ENCODE data around the gene AMBRA1.

Gene AMBRA1

DNA sequence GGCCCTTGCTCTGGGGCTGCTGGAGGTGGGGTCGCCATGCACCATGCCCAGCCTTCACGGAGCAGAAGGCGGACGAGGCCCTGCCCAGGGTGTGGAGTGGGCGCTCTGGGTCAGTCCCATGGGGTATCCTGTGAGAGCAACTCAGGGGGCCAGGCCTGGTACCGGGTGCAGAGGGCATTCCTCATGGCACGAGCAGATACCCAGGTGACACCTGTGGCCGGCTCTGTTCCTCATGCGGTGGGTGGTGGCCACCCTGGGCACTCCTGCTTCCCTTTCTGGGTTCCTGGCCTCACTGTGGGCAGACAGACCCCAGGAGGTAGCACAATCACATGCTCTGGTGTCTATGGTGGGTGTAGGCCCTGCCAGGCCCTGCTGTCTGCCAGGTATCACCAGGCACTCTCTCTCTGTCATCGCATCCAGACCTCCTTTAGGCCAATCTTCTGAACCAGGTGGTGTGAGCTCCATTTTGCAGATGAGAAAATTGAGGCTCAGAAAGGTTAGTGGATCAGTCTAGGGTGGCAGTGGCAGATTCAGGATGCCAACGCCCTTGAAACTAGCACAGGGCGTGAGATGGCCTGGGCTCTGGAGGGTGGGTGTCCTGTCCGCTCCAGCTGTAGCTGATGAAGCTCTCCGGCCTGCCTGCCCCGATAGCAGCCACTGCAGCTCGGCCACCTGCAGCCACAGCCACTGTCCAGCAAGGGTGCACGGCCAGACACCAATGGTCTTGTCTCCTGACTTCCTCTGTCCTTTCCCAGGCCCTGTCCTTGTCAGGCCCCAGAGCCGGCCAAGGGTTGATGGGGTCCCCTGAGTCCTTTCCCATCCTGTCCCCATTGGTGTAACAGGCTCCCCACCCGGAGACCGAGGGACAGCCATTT is 231.4 kb downstream of the AMBRA1 start:
- H4K8ac ChIP-seq (ENCODE audit: low read length) = peak overlapping the region; percentile 9
- H3K9ac ChIP-seq (ENCODE audit: low read length) = peak overlapping the region; percentile 42
- H2BK120ac ChIP-seq (ENCODE audit: low read depth, low read length) = peak overlapping the region; percentile 65
- 91% methylated on average over 20 of the region's 20 CpGs for WGBS
- H2AK5ac ChIP-seq (ENCODE audit: low read length, severe bottlenecking) = peak overlapping the region; percentile 89
- DNase-seq = no peak
- H3K27ac ChIP-seq (ENCODE audit: low read length, poor library complexity, severe bottlenecking) = peak overlapping the region; percentile 71
- H4K91ac ChIP-seq (ENCODE audit: low read length) = peak overlapping the region; percentile 67
- peak overlapping the region; percentile 68 for H3K4me2 ChIP-seq (ENCODE audit: low read length, poor library complexity, severe bottlenecking)
- H3K14ac ChIP-seq (ENCODE audit: low read length in 2 of 2) = peak overlapping the region in 1 of 2 experiments; percentile 82
- H2AFZ ChIP-seq (ENCODE audit: low read depth, low read length) = no peak overlapping the region
- H3K79me1 ChIP-seq (replicated peaks; ENCODE audit: low read length, poor library complexity, severe bottlenecking) = peaks cover 16% of the 10 kb centered on the region
- no peak overlapping the region for H3K4me3 ChIP-seq (ENCODE audit: insufficient read depth in 1 of 2, low read depth in 1 of 2, low read length in 2 of 2)
- peak overlapping the region in 1 of 2 experiments; percentile 97 for H3K23ac ChIP-seq (ENCODE audit: low read length in 2 of 2)
- peak overlapping the region; percentile 66 for H2BK15ac ChIP-seq (ENCODE audit: low read depth, poor library complexity, severe bottlenecking)
- no peaks in the 10 kb centered on the region for H3K9me3 ChIP-seq (ENCODE audit: control insufficient read depth, low read length)
- peaks cover 59% of the 10 kb centered on the region for H3K4me1 ChIP-seq (ENCODE audit: control insufficient read depth, insufficient read depth, low read depth, low read length)
- peak overlapping the region; percentile 37 to 96 for H3K18ac ChIP-seq (ENCODE audit: low read depth in 1 of 2, low read length in 2 of 2)
- H3K4ac ChIP-seq (ENCODE audit: low read depth in 1 of 2, low read length in 2 of 2) = peak overlapping the region; percentile 55 to 96
- peaks cover 0 to 24% of the 10 kb centered on the region in 2 experiments for H3K36me3 ChIP-seq (ENCODE audit: control insufficient read depth in 1 of 2, insufficient read depth in 2 of 2, low read depth in 1 of 2, low read length in 2 of 2)
- no peak overlapping the region for H2BK5ac ChIP-seq (ENCODE audit: low read depth, low read length, poor library complexity, severe bottlenecking)
- H3K27me3 ChIP-seq (ENCODE audit: control insufficient read depth in 1 of 2, insufficient read depth in 1 of 2, low read length in 2 of 2) = no peaks in the 10 kb centered on the region
- peak overlapping the region in 1 of 2 experiments; percentile 97 for H2BK12ac ChIP-seq (ENCODE audit: low read length in 2 of 2)

GRCh38 chr11:46361283-46362155 is 232.3 kb downstream of the AMBRA1 start:
- DNase-seq = peak; percentile 76
- H2BK15ac ChIP-seq (ENCODE audit: low read depth, poor library complexity, severe bottlenecking) = peak overlapping the region; percentile 56
- peak overlapping the region; percentile 71 for H2BK120ac ChIP-seq (ENCODE audit: low read depth, low read length)

DNA sequence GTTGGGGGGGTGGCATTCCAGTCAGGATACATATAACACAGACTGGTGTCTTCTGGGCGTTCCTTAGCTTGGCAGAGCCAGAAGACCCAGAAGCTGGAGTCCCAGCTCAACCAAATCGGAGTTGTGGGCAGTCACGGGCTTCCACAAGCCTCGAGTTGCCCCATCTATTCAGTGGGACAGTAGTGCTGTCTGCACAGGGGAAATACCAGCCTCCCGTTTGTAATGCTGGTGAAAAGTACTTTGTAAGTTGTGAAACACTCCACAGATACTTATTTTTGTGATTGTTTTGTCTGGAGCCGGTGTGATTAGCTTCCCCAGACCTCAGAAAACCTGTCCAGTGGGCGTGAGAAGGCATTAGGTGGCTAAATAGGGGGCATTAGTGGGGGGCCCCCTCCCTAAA is 232.9 kb downstream of the AMBRA1 start:
- 76% methylated on average over 6 of the region's 7 CpGs for WGBS
- Histone ChIP-seq H2BK120ac (ENCODE audit: low read depth, low read length) (peak overlapping the region; percentile 71), H3K9ac (ENCODE audit: low read length) (no peak overlapping the region), H2BK12ac (ENCODE audit: low read length in 2 of 2) (peak overlapping the region in 1 of 2 experiments; percentile 2), H3K4me2 (ENCODE audit: low read length, poor library complexity, severe bottlenecking) (peak overlapping the region; percentile 68), H3K36me3 (ENCODE audit: control insufficient read depth in 1 of 2, insufficient read depth in 2 of 2, low read depth in 1 of 2, low read length in 2 of 2) (peaks cover 0 to 16% of the 10 kb centered on the region in 2 experiments), H3K14ac (ENCODE audit: low read length in 2 of 2) (no peak overlapping the region), H3K4me1 (ENCODE audit: control insufficient read depth, insufficient read depth, low read depth, low read length) (peaks cover 60% of the 10 kb centered on the region), H3K23ac (ENCODE audit: low read length in 2 of 2) (no peak overlapping the region), H2AFZ (ENCODE audit: low read depth, low read length) (no peak overlapping the region), H2BK15ac (ENCODE audit: low read depth, poor library complexity, severe bottlenecking) (peak overlapping the region; percentile 36), H2AK5ac (ENCODE audit: low read length, severe bottlenecking) (peak overlapping the region; percentile 38), H3K79me1 (replicated peaks; ENCODE audit: low read length, poor library complexity, severe bottlenecking) (peaks cover 14% of the 10 kb centered on the region), H3K27me3 (ENCODE audit: control insufficient read depth in 1 of 2, insufficient read depth in 1 of 2, low read length in 2 of 2) (no peaks in the 10 kb centered on the region), H4K8ac (ENCODE audit: low read length) (peak overlapping the region; percentile 9), H4K91ac (ENCODE audit: low read length) (peak overlapping the region; percentile 78), H3K9me3 (ENCODE audit: control insufficient read depth, low read length) (no peaks in the 10 kb centered on the region), H3K4me3 (ENCODE audit: insufficient read depth in 1 of 2, low read depth in 1 of 2, low read length in 2 of 2) (no peak overlapping the region), H2BK5ac (ENCODE audit: low read depth, low read length, poor library complexity, severe bottlenecking) (peak overlapping the region; percentile 39), H3K27ac (ENCODE audit: low read length, poor library complexity, severe bottlenecking) (peak overlapping the region; percentile 71), H3K4ac (ENCODE audit: low read depth in 1 of 2, low read length in 2 of 2) (peak overlapping the region; percentile 1 to 79), H3K18ac (ENCODE audit: low read depth in 1 of 2, low read length in 2 of 2) (peak overlapping the region; percentile 34 to 91)
- peak; percentile 46 for DNase-seq

More at GRCh38 chr11:46361283-46362155, 232.3 kb downstream of the AMBRA1 start:
- Histone ChIP-seq H3K79me1 (replicated peaks; ENCODE audit: low read length, poor library complexity, severe bottlenecking) (peaks cover 13% of the 10 kb centered on the region), H4K8ac (ENCODE audit: low read length) (peak overlapping the region; percentile 9), H3K4me3 (ENCODE audit: insufficient read depth in 1 of 2, low read depth in 1 of 2, low read length in 2 of 2) (peak overlapping the region in 1 of 2 experiments; percentile 7), H3K4me2 (ENCODE audit: low read length, poor library complexity, severe bottlenecking) (peak overlapping the region; percentile 68), H3K14ac (ENCODE audit: low read length in 2 of 2) (peak overlapping the region in 1 of 2 experiments; percentile 82), H3K23ac (ENCODE audit: low read length in 2 of 2) (no peak overlapping the region), H3K9ac (ENCODE audit: low read length) (peak overlapping the region; percentile 29), H2BK12ac (ENCODE audit: low read length in 2 of 2) (peak overlapping the region; percentile 55 to 97), H3K18ac (ENCODE audit: low read depth in 1 of 2, low read length in 2 of 2) (peak overlapping the region; percentile 34 to 91), H3K36me3 (ENCODE audit: control insufficient read depth in 1 of 2, insufficient read depth in 2 of 2, low read depth in 1 of 2, low read length in 2 of 2) (peaks cover 0 to 16% of the 10 kb centered on the region in 2 experiments), H4K91ac (ENCODE audit: low read length) (peak overlapping the region; percentile 78), H3K4ac (ENCODE audit: low read depth in 1 of 2, low read length in 2 of 2) (peak overlapping the region; percentile 79 to 96), H3K4me1 (ENCODE audit: control insufficient read depth, insufficient read depth, low read depth, low read length) (peaks cover 57% of the 10 kb centered on the region), H3K27ac (ENCODE audit: low read length, poor library complexity, severe bottlenecking) (peak overlapping the region; percentile 71), H2AFZ (ENCODE audit: low read depth, low read length) (no peak overlapping the region), H2AK5ac (ENCODE audit: low read length, severe bottlenecking) (peak overlapping the region; percentile 47), H2BK5ac (ENCODE audit: low read depth, low read length, poor library complexity, severe bottlenecking) (peak overlapping the region; percentile 39), H3K27me3 (ENCODE audit: control insufficient read depth in 1 of 2, insufficient read depth in 1 of 2, low read length in 2 of 2) (no peaks in the 10 kb centered on the region), H3K9me3 (ENCODE audit: control insufficient read depth, low read length) (no peaks in the 10 kb centered on the region)
- whole genome bisulfite sequencing = 44% methylated on average over 25 of the region's 26 CpGs
